H54 (cell line): Measurements from ENCODE around the gene ANO6.
A peak's percentile ranks its signal among the peaks of the same experiment; 100 is the strongest.
"Not testable (repeated sequence)": the region's sequence is repeated elsewhere in the genome, so short reads cannot be mapped to it uniquely, and the experiment has no call there.

ENCODE experiments used
- DNase-seq: peaks from one replicate; pipeline ENCODE4 v3.0.0; 2011; ENCODE audit warnings: low spot score, mixed read lengths; ENCODE audit not compliant: insufficient read length
- FAIRE-seq: peaks from 3 replicates; lab custom pipeline; 2011; peaks lifted over from hg19 to GRCh38; lab: Jason Lieb, UNC
- POLR2A ChIP-seq: IDR thresholded peaks from 2 replicates; pipeline ENCODE4 v1.6.1; 2011; ENCODE audit warnings: low read depth, mild to moderate bottlenecking, low read length

The ANO6 gene

GRCh38 chr12:45309836-45310626 is 94.1 kb downstream of the ANO6 start:
- TF ChIP-seq POLR2A: no peak
- DNase-seq (no peak), FAIRE-seq (peak; percentile 15)

- TF ChIP-seq POLR2A: no peak
- FAIRE-seq (no peak), DNase-seq (no peak)
These were observed 94.7 kb downstream of the ANO6 start for GRCh38 chr12:45310627-45310968.

GRCh38 chr12:45312012-45312411 is 96.1 kb downstream of the ANO6 start:
- no peak for FAIRE-seq

GRCh38 chr12:45314770-45315169 is 98.9 kb downstream of the ANO6 start:
- no peak for TF ChIP-seq POLR2A

More at GRCh38 chr12:45312012-45312411, 96.1 kb downstream of the ANO6 start:
- TF ChIP-seq POLR2A: no peak
- no peak for DNase-seq

GRCh38 chr12:45315462-45315861 is 99.6 kb downstream of the ANO6 start:
- no peak for TF ChIP-seq POLR2A
- DNase-seq (no peak), FAIRE-seq (no peak)

More at GRCh38 chr12:45314770-45315169, 98.9 kb downstream of the ANO6 start:
- DNase-seq (no peak), FAIRE-seq (no peak)

- FAIRE-seq, DNase-seq: not testable (repeated sequence)
These were observed 101.4 kb downstream of the ANO6 start for GRCh38 chr12:45317261-45317660.

GRCh38 chr12:45322810-45323209 is 106.9 kb downstream of the ANO6 start:
- FAIRE-seq: no peak
- no peak for DNase-seq
- no peak for TF ChIP-seq POLR2A

GRCh38 chr12:45324391-45324790 is 108.5 kb downstream of the ANO6 start:
- no peak for DNase-seq
- TF ChIP-seq POLR2A: no peak
- no peak for FAIRE-seq

- DNase-seq: no peak
These were observed 110.6 kb downstream of the ANO6 start for GRCh38 chr12:45326358-45326975.

GRCh38 chr12:45327823-45328383 is 112.0 kb downstream of the ANO6 start:
- no peak for DNase-seq
- TF ChIP-seq POLR2A: no peak
- peak; percentile 52 for FAIRE-seq

More at GRCh38 chr12:45326358-45326975, 110.6 kb downstream of the ANO6 start:
- TF ChIP-seq POLR2A: no peak
- no peak for FAIRE-seq

GRCh38 chr12:45329238-45329637 is 113.3 kb downstream of the ANO6 start:
- TF ChIP-seq POLR2A: no peak
- DNase-seq: no peak
- FAIRE-seq: peak; percentile 69

GRCh38 chr12:45329702-45330101 is 113.8 kb downstream of the ANO6 start:
- FAIRE-seq (no peak), DNase-seq (no peak)
- TF ChIP-seq POLR2A: no peak

- no peak for TF ChIP-seq POLR2A
- DNase-seq: no peak
- FAIRE-seq: no peak
These were observed 115.7 kb downstream of the ANO6 start for GRCh38 chr12:45331552-45331951.

GRCh38 chr12:45334396-45334795 is 118.5 kb downstream of the ANO6 start:
- no peak for TF ChIP-seq POLR2A
- FAIRE-seq (no peak), DNase-seq (no peak)
